Aorta (tissue), 5 donors: ENCODE data around the gene TBC1D3B. TPM values are rescaled to one million over a fixed set of nuclear protein-coding genes. Genes with fewer than 3 reads are reported as not detected.

ENCODE experiments used
- ATAC-seq: fragments of 200-7000 bp; cut with Tn5 transposase; one replicate; pipeline ENCODE4 v1.9.1; 2022; ENCODE audit warnings: moderate library complexity; ENCODE audit not compliant: low FRiP score
- DNase-seq, 2 donors: peaks; one replicate each; pipeline ENCODE4 v3.0.0-alpha.2; 2020
- H3K27ac ChIP-seq, 2 donors: one replicate each; pipeline ENCODE4 v1.5.1; 2013; ENCODE audit warnings: low read length in 2 of 2, mild to moderate bottlenecking in 2 of 2, moderate library complexity in 2 of 2, control low read depth in 1 of 2, inconsistent platforms in 1 of 2, low read depth in 1 of 2
- H3K27me3 ChIP-seq, 2 donors: one replicate each; pipeline ENCODE4 v1.6.1; 2013; ENCODE audit warnings: control low read depth in 1 of 2, low read length in 1 of 2, mild to moderate bottlenecking in 1 of 2, moderate library complexity in 1 of 2; ENCODE audit not compliant: insufficient read depth in 2 of 2, control insufficient read depth in 1 of 2
- H3K36me3 ChIP-seq, 2 donors: one replicate each; pipeline ENCODE4 v1.6.1; 2013; ENCODE audit warnings: control low read depth in 1 of 2, low read length in 1 of 2, mild to moderate bottlenecking in 1 of 2; ENCODE audit not compliant: insufficient read depth in 2 of 2, control insufficient read depth in 1 of 2
- H3K4me1 ChIP-seq, 2 donors: one replicate each; pipeline ENCODE4 v1.6.1; 2013; ENCODE audit warnings: low read length in 2 of 2, control low read depth in 1 of 2, mild to moderate bottlenecking in 1 of 2, moderate library complexity in 1 of 2; ENCODE audit not compliant: insufficient read depth in 2 of 2, control insufficient read depth in 1 of 2
- H3K4me3 ChIP-seq, 2 donors: one replicate each; pipeline ENCODE4 v1.5.1; 2013; ENCODE audit warnings: low read length in 2 of 2, control low read depth in 1 of 2, mild to moderate bottlenecking in 1 of 2
- H3K9me3 ChIP-seq: one replicate; pipeline ENCODE4 v1.6.1; 2013; ENCODE audit warnings: mild to moderate bottlenecking, low read length; ENCODE audit not compliant: control insufficient read depth
- whole genome bisulfite sequencing, 2 donors: extraction: QIAGEN DNeasy Blood & Tissue Kit; methylation state at CpG; one replicate each; pipeline ENCODE4 v1.1.7; 2013; 5-methylcytosine and 5-hydroxymethylcytosine counted together
- intact Hi-C, 2 donors: fragments of 100-400 bp; cut with DNase I; formaldehyde crosslinking; loops; one replicate each; pipeline versions ENCODE4 v1.14.2 to v1.15.0; 2022
- polyA plus RNA-seq, 2 donors: library from polyadenylated mRNA; stranded (reverse); fragments of 200-250 nt; gene quantifications; one replicate each; pipeline ENCODE4 v1.2.3, GENCODE V29; 2013
- total RNA-seq, 2 donors: library from RNA; stranded (reverse); fragmentation: NEBNext Ultra II Directional; extraction: Animal tissue kit (Norgen Biotek cat#: 25700); gene quantifications; one replicate each; pipeline ENCODE4 v1.2.1, GENCODE V29; 2021
- donor health status: healthy with polysubstance abuse.
- donor health status: Bipolar disorder and iron deficiency.
- donor health status: DM: no; HTN: no; CAD: no.
- donor health status: DM: no; HTN: no; CAD: no.
- donor health status: DM: yes; HTN: yes; CAD: no.

Gene TBC1D3B
- total and polyA plus RNA-seq, 4 donors = 5.0 to 13.8 (median 5.1) TPM; not detected in 1

- Histone ChIP-seq H3K4me1 (no peaks in the 10 kb centered on the region), H3K9me3 (no peaks in the 10 kb centered on the region), H3K27me3 (no peaks in the 10 kb centered on the region), H3K4me3 (no peak overlapping the region), H3K27ac (no peak overlapping the region), H3K36me3 (no peaks in the 10 kb centered on the region)
- intact Hi-C loops = no loop called here
- no peak for DNase-seq
- WGBS, 2 donors = 51 to 63% methylated on average over 2 of the region's 2 CpGs
- no peak for ATAC-seq
These were observed 45.0 kb downstream of the TBC1D3B start for GRCh38 chr17:36131421-36131820.

- intact Hi-C loops = no loop called here
- Histone ChIP-seq H3K27me3 (no peaks in the 10 kb centered on the region), H3K36me3 (no peaks in the 10 kb centered on the region), H3K4me3 (no peak overlapping the region), H3K27ac (no peak overlapping the region), H3K9me3 (peaks cover 3% of the 10 kb centered on the region), H3K4me1 (no peaks in the 10 kb centered on the region)
- ATAC-seq (no peak), DNase-seq (no peak)
- WGBS, 2 donors = 34 to 39% methylated on average over 5 of the region's 5 CpGs
These were observed 46.1 kb downstream of the TBC1D3B start for GRCh38 chr17:36130346-36130745.

- intact Hi-C loops = no loop called here
- DNase-seq = no peak
- no peak for ATAC-seq
- H3K36me3 ChIP-seq = no peaks in the 10 kb centered on the region
- H3K27ac ChIP-seq = no peak overlapping the region
- peaks cover 4% of the 10 kb centered on the region for H3K9me3 ChIP-seq
- no peaks in the 10 kb centered on the region for H3K27me3 ChIP-seq
- WGBS, 2 donors = 68 to 69% methylated on average over 1 of the region's 1 CpG
- no peaks in the 10 kb centered on the region for H3K4me1 ChIP-seq
- H3K4me3 ChIP-seq = no peak overlapping the region
These were observed 46.8 kb downstream of the TBC1D3B start for GRCh38 chr17:36129616-36130015.

- intact Hi-C loops = no loop called here
- no peak for ATAC-seq
These were observed 47.9 kb downstream of the TBC1D3B start for GRCh38 chr17:36128411-36128978.

GRCh38 chr17:36127911-36128310, 48.5 kb downstream of the TBC1D3B start:
- intact Hi-C loops = no loop called here
- no peak overlapping the region for H3K4me3 ChIP-seq
- 78 to 87% methylated on average over 6 of the region's 6 CpGs for WGBS, 2 donors

More at GRCh38 chr17:36128411-36128978, 47.9 kb downstream of the TBC1D3B start:
- Histone ChIP-seq H3K27me3 (no peaks in the 10 kb centered on the region), H3K36me3 (no peaks in the 10 kb centered on the region), H3K4me1 (no peaks in the 10 kb centered on the region), H3K9me3 (peaks cover 4% of the 10 kb centered on the region), H3K4me3 (no peak overlapping the region), H3K27ac (no peak overlapping the region)
- WGBS, 2 donors = 45 to 50% methylated on average over 4 of the region's 4 CpGs
- no peak for DNase-seq

GRCh38 chr17:36127199-36127893, 49.1 kb downstream of the TBC1D3B start:
- H3K4me1 ChIP-seq = no peaks in the 10 kb centered on the region
- WGBS, 2 donors = 84 to 86% methylated on average over 7 of the region's 7 CpGs
- no peak overlapping the region for H3K27ac ChIP-seq
- ATAC-seq (no peak), DNase-seq (no peak)
- no peaks in the 10 kb centered on the region for H3K27me3 ChIP-seq
- intact Hi-C loops = no loop called here
- H3K9me3 ChIP-seq = peaks cover 4% of the 10 kb centered on the region
- H3K36me3 ChIP-seq = no peaks in the 10 kb centered on the region
- H3K4me3 ChIP-seq = no peak overlapping the region

More at GRCh38 chr17:36127911-36128310, 48.5 kb downstream of the TBC1D3B start:
- Histone ChIP-seq H3K36me3 (no peaks in the 10 kb centered on the region), H3K9me3 (peaks cover 4% of the 10 kb centered on the region), H3K27ac (no peak overlapping the region), H3K27me3 (no peaks in the 10 kb centered on the region), H3K4me1 (no peaks in the 10 kb centered on the region)
- DNase-seq (no peak), ATAC-seq (no peak)

GRCh38 chr17:36124879-36125824, 51.3 kb downstream of the TBC1D3B start:
- Histone ChIP-seq H3K9me3 (peaks cover 4% of the 10 kb centered on the region), H3K36me3 (no peaks in the 10 kb centered on the region), H3K4me3 (no peak overlapping the region), H3K27ac (no peak overlapping the region), H3K4me1 (no peaks in the 10 kb centered on the region), H3K27me3 (no peaks in the 10 kb centered on the region)
- intact Hi-C loops = no loop called here
- no peak for DNase-seq
- 80 to 85% methylated on average over 9 of the region's 9 CpGs for WGBS, 2 donors
- ATAC-seq = no peak

- intact Hi-C loops = no loop called here
- no peak overlapping the region for H3K27ac ChIP-seq
- peaks cover 4% of the 10 kb centered on the region for H3K9me3 ChIP-seq
- DNase-seq = no peak
- H3K27me3 ChIP-seq = no peaks in the 10 kb centered on the region
- H3K4me1 ChIP-seq = no peaks in the 10 kb centered on the region
- H3K4me3 ChIP-seq = no peak overlapping the region
- H3K36me3 ChIP-seq = no peaks in the 10 kb centered on the region
- WGBS, 2 donors = 67 to 73% methylated on average over 2 of the region's 2 CpGs
- no peak for ATAC-seq
These were observed 53.0 kb downstream of the TBC1D3B start for GRCh38 chr17:36123431-36123830.
